A549 (cell line): ENCODE measurements around the gene TREM2.

ENCODE experiments used
- CBX8 ChIP-seq: fragments of 200-600 bp; sonication (generic); IDR thresholded peaks from 2 replicates; pipeline ENCODE4 v1.6.1; 2016
- CEBPB ChIP-seq, 2 experiments: fragments of >200 bp in 1 of 2; sonication (Bioruptor Twin) in 1 of 2; formaldehyde crosslinking in 1 of 2; IDR thresholded peaks; 2 replicates each; pipeline ENCODE4 v1.6.1; 2012 to 2016
- CHD2 ChIP-seq: fragments of 150-350 bp; IDR thresholded peaks from 2 replicates; pipeline ENCODE4 v1.6.1; 2014; ENCODE audit warnings: low read length; ENCODE audit not compliant: partially characterized antibody
- EHMT2 ChIP-seq: fragments of 200-600 bp; sonication (generic); IDR thresholded peaks from 2 replicates; pipeline ENCODE4 v1.6.1; 2016; ENCODE audit warnings: antibody characterized with exemption, low read depth, mild to moderate bottlenecking, moderate library complexity
- JUN ChIP-seq, 2 experiments: fragments of >200 bp; sonication (Bioruptor Twin); formaldehyde crosslinking; IDR thresholded peaks; 2 replicates in 1 of 2; 3 replicates in 1 of 2; pipeline ENCODE4 v1.6.1; 2016 to 2017
- MAFK ChIP-seq: fragments of 450-650 bp; IDR thresholded peaks from 2 replicates; pipeline ENCODE4 v1.6.1; 2014; ENCODE audit not compliant: partially characterized antibody
- MYC ChIP-seq: IDR thresholded peaks from 2 replicates; pipeline ENCODE4 v1.6.1; 2012; ENCODE audit warnings: mild to moderate bottlenecking, inconsistent platforms, low read length, improper control_type of control experiment, borderline replicate concordance
- POLR2A ChIP-seq: IDR thresholded peaks from 2 replicates; pipeline ENCODE4 v1.6.1; 2012; ENCODE audit warnings: mild to moderate bottlenecking, low read length
- REST ChIP-seq: fragments of 200-600 bp; sonication (generic); IDR thresholded peaks from 2 replicates; pipeline ENCODE4 v1.6.1; 2016; ENCODE audit warnings: antibody characterized with exemption, mild to moderate bottlenecking, moderate library complexity
- TF ChIP-seq, protein P1 (sequence below): fragments of 250-450 bp; sonication (Bioruptor Pico); IDR thresholded peaks from 2 replicates; pipeline ENCODE4 v1.5.0; 2021; ENCODE audit warnings: mild to moderate bottlenecking, moderate library complexity, borderline replicate concordance
- TF ChIP-seq, protein P2 (sequence below): fragments of >200 bp; sonication (Bioruptor Twin); formaldehyde crosslinking; IDR thresholded peaks from 3 replicates; pipeline ENCODE4 v1.5.1; 2016
- TF ChIP-seq, protein P3 (sequence below): fragments of 450-650 bp; IDR thresholded peaks from 2 replicates; pipeline ENCODE4 v1.6.1; 2014; ENCODE audit warnings: antibody characterized with exemption

- no peak for TF ChIP-seq POLR2A
- TF ChIP-seq, protein P1, sequence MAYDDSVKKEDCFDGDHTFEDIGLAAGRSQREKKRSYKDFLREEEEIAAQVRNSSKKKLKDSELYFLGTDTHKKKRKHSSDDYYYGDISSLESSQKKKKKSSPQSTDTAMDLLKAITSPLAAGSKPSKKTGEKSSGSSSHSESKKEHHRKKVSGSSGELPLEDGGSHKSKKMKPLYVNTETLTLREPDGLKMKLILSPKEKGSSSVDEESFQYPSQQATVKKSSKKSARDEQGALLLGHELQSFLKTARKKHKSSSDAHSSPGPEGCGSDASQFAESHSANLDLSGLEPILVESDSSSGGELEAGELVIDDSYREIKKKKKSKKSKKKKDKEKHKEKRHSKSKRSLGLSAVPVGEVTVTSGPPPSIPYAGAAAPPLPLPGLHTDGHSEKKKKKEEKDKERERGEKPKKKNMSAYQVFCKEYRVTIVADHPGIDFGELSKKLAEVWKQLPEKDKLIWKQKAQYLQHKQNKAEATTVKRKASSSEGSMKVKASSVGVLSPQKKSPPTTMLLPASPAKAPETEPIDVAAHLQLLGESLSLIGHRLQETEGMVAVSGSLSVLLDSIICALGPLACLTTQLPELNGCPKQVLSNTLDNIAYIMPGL: no peak
- TF ChIP-seq, protein P2, sequence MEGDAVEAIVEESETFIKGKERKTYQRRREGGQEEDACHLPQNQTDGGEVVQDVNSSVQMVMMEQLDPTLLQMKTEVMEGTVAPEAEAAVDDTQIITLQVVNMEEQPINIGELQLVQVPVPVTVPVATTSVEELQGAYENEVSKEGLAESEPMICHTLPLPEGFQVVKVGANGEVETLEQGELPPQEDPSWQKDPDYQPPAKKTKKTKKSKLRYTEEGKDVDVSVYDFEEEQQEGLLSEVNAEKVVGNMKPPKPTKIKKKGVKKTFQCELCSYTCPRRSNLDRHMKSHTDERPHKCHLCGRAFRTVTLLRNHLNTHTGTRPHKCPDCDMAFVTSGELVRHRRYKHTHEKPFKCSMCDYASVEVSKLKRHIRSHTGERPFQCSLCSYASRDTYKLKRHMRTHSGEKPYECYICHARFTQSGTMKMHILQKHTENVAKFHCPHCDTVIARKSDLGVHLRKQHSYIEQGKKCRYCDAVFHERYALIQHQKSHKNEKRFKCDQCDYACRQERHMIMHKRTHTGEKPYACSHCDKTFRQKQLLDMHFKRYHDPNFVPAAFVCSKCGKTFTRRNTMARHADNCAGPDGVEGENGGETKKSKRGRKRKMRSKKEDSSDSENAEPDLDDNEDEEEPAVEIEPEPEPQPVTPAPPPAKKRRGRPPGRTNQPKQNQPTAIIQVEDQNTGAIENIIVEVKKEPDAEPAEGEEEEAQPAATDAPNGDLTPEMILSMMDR: no peak
- no peak for TF ChIP-seq CEBPB (IDR thresholded peaks at IDR 0.05)
- TF ChIP-seq JUN (IDR thresholded peaks at IDR 0.05): no peak
- no peak for TF ChIP-seq MAFK
- TF ChIP-seq CBX8: no peak
- TF ChIP-seq CHD2: no peak
- no peak for TF ChIP-seq EHMT2
- TF ChIP-seq, protein P3, sequence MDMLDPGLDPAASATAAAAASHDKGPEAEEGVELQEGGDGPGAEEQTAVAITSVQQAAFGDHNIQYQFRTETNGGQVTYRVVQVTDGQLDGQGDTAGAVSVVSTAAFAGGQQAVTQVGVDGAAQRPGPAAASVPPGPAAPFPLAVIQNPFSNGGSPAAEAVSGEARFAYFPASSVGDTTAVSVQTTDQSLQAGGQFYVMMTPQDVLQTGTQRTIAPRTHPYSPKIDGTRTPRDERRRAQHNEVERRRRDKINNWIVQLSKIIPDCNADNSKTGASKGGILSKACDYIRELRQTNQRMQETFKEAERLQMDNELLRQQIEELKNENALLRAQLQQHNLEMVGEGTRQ: no peak
- TF ChIP-seq REST: no peak
- TF ChIP-seq MYC: no peak
Observed at GRCh38 chr6:41175084-41175483, 12.2 kb upstream of the TREM2 start.
